Stimulated activated CD8-positive, alpha-beta memory T cell treated with anti-CD3 and anti-CD28 coated beads, Interleukin-15, amount 100 ng/mL, for 4 hours (primary cell): ENCODE results near the gene HELT.
"Not testable (repeated sequence)": the region's sequence is repeated elsewhere in the genome, so short reads cannot be mapped to it uniquely, and the experiment has no call there.

Experiments used
- DNase-seq, 2 donors: peaks; one replicate each; pipeline ENCODE4 v3.0.0-alpha.2; 2020; ENCODE audit warnings: low read depth in 2 of 2

The HELT gene

GRCh38 chr4:185036019-185036418, 17.7 kb downstream of the HELT start:
- DNase-seq, result no peak

- DNase-seq, result no peak
Measured at GRCh38 chr4:185036842-185037241, 18.6 kb downstream of the HELT start.

- DNase-seq, result peak in 1 of 2 donors; percentile 34
Measured at GRCh38 chr4:185039508-185040273, 21.4 kb downstream of the HELT start.

GRCh38 chr4:185040523-185040922, 22.2 kb downstream of the HELT start:
- no peak for DNase-seq

- not testable (repeated sequence) for DNase-seq
Measured at GRCh38 chr4:185050286-185050685, 32.0 kb downstream of the HELT start.

GRCh38 chr4:185051283-185051682, 33.0 kb downstream of the HELT start:
- DNase-seq, result not testable (repeated sequence)

GRCh38 chr4:185053746-185054145, 35.5 kb downstream of the HELT start:
- no peak for DNase-seq

GRCh38 chr4:185054272-185054671, 36.0 kb downstream of the HELT start:
- no peak for DNase-seq

- DNase-seq, result no peak
Measured at GRCh38 chr4:185054886-185055285, 36.6 kb downstream of the HELT start.

- no peak for DNase-seq
Measured at GRCh38 chr4:185061610-185062009, 43.3 kb downstream of the HELT start.

- DNase-seq, result no peak
Measured at GRCh38 chr4:185062606-185063005, 44.3 kb downstream of the HELT start.

- no peak for DNase-seq
Measured at GRCh38 chr4:185066179-185066578, 47.9 kb downstream of the HELT start.

GRCh38 chr4:185068837-185069236, 50.5 kb downstream of the HELT start:
- no peak for DNase-seq
